WTC11 (cell line): Measurements from ENCODE around the gene CSKMT.

Experiments used
- ATF3 ChIP-seq: sonication (generic); formaldehyde crosslinking; conservative IDR thresholded peaks from 2 replicates; pipeline ENCODE4 v1.8.1; 2022; ENCODE audit warnings: mild to moderate bottlenecking, missing genetic modification reagents
- CBFB ChIP-seq: sonication (generic); formaldehyde crosslinking; IDR thresholded peaks from 2 replicates; pipeline ENCODE4 v1.8.1; 2022; ENCODE audit warnings: mild to moderate bottlenecking, low read depth, missing genetic modification reagents
- CREB1 ChIP-seq: sonication (generic); formaldehyde crosslinking; IDR thresholded peaks from 2 replicates; pipeline ENCODE4 v1.8.0; 2023; ENCODE audit warnings: mild to moderate bottlenecking, missing genetic modification reagents
- CREM ChIP-seq: sonication (generic); formaldehyde crosslinking; IDR thresholded peaks from 2 replicates; pipeline ENCODE4 v1.8.1; 2022; ENCODE audit warnings: mild to moderate bottlenecking, missing genetic modification reagents, moderate library complexity
- FOXP1 ChIP-seq: sonication (generic); formaldehyde crosslinking; IDR thresholded peaks from 2 replicates; pipeline ENCODE4 v1.8.0; 2022; ENCODE audit warnings: missing genetic modification reagents, mild to moderate bottlenecking, moderate library complexity, borderline replicate concordance
- GABPB1 ChIP-seq: sonication (generic); formaldehyde crosslinking; IDR thresholded peaks from 2 replicates; pipeline ENCODE4 v1.8.1; 2023; ENCODE audit warnings: mild to moderate bottlenecking, missing genetic modification reagents
- JUN ChIP-seq: sonication (generic); formaldehyde crosslinking; IDR thresholded peaks from 2 replicates; pipeline ENCODE4 v1.8.0; 2023; ENCODE audit warnings: mild to moderate bottlenecking, missing genetic modification reagents
- KAT7 ChIP-seq: sonication (generic); formaldehyde crosslinking; IDR thresholded peaks from 2 replicates; pipeline ENCODE4 v1.8.1; 2023; ENCODE audit warnings: missing genetic modification reagents, mild to moderate bottlenecking, borderline replicate concordance
- TEAD4 ChIP-seq: sonication (generic); formaldehyde crosslinking; IDR thresholded peaks from 2 replicates; pipeline ENCODE4 v1.8.0; 2022; ENCODE audit warnings: mild to moderate bottlenecking, missing genetic modification reagents
- ZNF138 ChIP-seq: sonication (generic); formaldehyde crosslinking; conservative IDR thresholded peaks from 2 replicates; pipeline ENCODE4 v1.8.1; 2022; ENCODE audit warnings: mild to moderate bottlenecking, moderate library complexity, missing genetic modification reagents
- ZNF423 ChIP-seq: fragments of 250-450 bp; sonication (Bioruptor Pico); IDR thresholded peaks from 2 replicates; pipeline ENCODE4 v2.1.2; 2022; ENCODE audit warnings: mild to moderate bottlenecking, moderate library complexity
- TF ChIP-seq, protein P1 (sequence below): fragments of 200-600 bp; IDR thresholded peaks from 2 replicates; pipeline ENCODE4 v1.8.0; 2022; ENCODE audit warnings: antibody characterized with exemption

GRCh38 chr11:62632492-62632891, 32.6 kb upstream of the CSKMT start:
- TF ChIP-seq FOXP1 (CRISPR knock-in tag) (no peak), TEAD4 (no peak), GABPB1 (no peak), CREM (CRISPR knock-in tag) (no peak), ATF3 (CRISPR knock-in tag) (no peak), CREB1 (no peak), CBFB (CRISPR knock-in tag) (no peak), ZNF423 (CRISPR knock-in tag) (no peak), ZNF138 (CRISPR knock-in tag) (no peak), JUN (CRISPR knock-in tag) (no peak), KAT7 (CRISPR knock-in tag) (no peak)
- TF ChIP-seq, protein P1, sequence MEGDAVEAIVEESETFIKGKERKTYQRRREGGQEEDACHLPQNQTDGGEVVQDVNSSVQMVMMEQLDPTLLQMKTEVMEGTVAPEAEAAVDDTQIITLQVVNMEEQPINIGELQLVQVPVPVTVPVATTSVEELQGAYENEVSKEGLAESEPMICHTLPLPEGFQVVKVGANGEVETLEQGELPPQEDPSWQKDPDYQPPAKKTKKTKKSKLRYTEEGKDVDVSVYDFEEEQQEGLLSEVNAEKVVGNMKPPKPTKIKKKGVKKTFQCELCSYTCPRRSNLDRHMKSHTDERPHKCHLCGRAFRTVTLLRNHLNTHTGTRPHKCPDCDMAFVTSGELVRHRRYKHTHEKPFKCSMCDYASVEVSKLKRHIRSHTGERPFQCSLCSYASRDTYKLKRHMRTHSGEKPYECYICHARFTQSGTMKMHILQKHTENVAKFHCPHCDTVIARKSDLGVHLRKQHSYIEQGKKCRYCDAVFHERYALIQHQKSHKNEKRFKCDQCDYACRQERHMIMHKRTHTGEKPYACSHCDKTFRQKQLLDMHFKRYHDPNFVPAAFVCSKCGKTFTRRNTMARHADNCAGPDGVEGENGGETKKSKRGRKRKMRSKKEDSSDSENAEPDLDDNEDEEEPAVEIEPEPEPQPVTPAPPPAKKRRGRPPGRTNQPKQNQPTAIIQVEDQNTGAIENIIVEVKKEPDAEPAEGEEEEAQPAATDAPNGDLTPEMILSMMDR = no peak
